AG04450 (cell line): ENCODE results near the gene OR7G1. TPM values are rescaled to one million over a fixed set of nuclear protein-coding genes. Genes with fewer than 3 reads are reported as not detected.
"Not testable (repeated sequence)": the region's sequence is repeated elsewhere in the genome, so short reads cannot be mapped to it uniquely, and the experiment has no call there.

Experiments
- CTCF ChIA-PET: fragments of 300-600, 350-600 bp; formaldehyde crosslinking; extraction: SDS; loops from one replicate; lab custom pipeline; 2022; ENCODE audit warnings: antibody characterized with exemption, inconsistent platforms; lab: Charles Lee
- POLR2A ChIA-PET: fragments of 350-600 bp; formaldehyde crosslinking; extraction: SDS; loops from one replicate; lab custom pipeline; 2021; ENCODE audit warnings: antibody characterized with exemption, inconsistent platforms; lab: Yijun Ruan, JAX
- DNase-seq: peaks from one replicate; pipeline ENCODE4 v3.0.0-alpha.2; 2011; ENCODE audit warnings: low read depth, low spot score
- H3K27ac ChIP-seq: one replicate; pipeline ENCODE4 v1.5.1; 2012; ENCODE audit warnings: low read depth, low read length, control low read depth
- H3K27me3 ChIP-seq: one replicate; pipeline ENCODE4 v1.6.0; 2012; ENCODE audit warnings: low read length; ENCODE audit not compliant: control insufficient read depth, insufficient read depth
- H3K4me3 ChIP-seq: 2 replicates; pipeline ENCODE4 v1.5.1; 2011; ENCODE audit warnings: mild to moderate bottlenecking, low read depth, low read length, control low read depth
- H3K9me3 ChIP-seq: 2 replicates; pipeline ENCODE4 v1.5.1; 2012; ENCODE audit warnings: low read length; ENCODE audit not compliant: control insufficient read depth, insufficient read depth
- CTCF ChIP-seq: IDR thresholded peaks from 2 replicates; pipeline ENCODE4 v1.5.1; 2011; ENCODE audit warnings: low read depth, low read length, control low read depth, inconsistent platforms
- polyA plus RNA-seq: library from polyadenylated mRNA; depleted of rRNA; stranded (reverse); fragments of >200 nt; gene quantifications from 2 replicates; pipeline ENCODE4 v1.2.3, GENCODE V29; 2011; rRNA removed
- small RNA-seq: library from RNA; depleted of rRNA; stranded (forward); fragments of <200 nt; gene quantifications from one replicate; pipeline ENCODE3, GENCODE V24; 2012; ENCODE audit warnings: low read depth; ENCODE audit not compliant: insufficient read length

Gene OR7G1
- polyA plus RNA-seq, 1 experiment: not detected

GRCh38 chr19:9073806-9074205, 41.8 kb downstream of the OR7G1 start:
- no peaks in the 10 kb centered on the region for H3K27me3 ChIP-seq
- H3K9me3 ChIP-seq: peaks cover 53% of the 10 kb centered on the region
- no peak for TF ChIP-seq CTCF
- ChIA-PET CTCF (interaction anchor here (0.5 kb wide), 1 partner anchor 127 kb away, joined by 3 read pairs; no protein-coding TSS in a partner anchor), POLR2A (no interaction called here)
- no peak for DNase-seq
- no peak overlapping the region for H3K4me3 ChIP-seq
- H3K27ac ChIP-seq: no peak overlapping the region

GRCh38 chr19:9071720-9072119, 43.8 kb downstream of the OR7G1 start:
- H3K27me3 ChIP-seq, H3K4me3 ChIP-seq, CTCF ChIA-PET, H3K27ac ChIP-seq, POLR2A ChIA-PET, DNase-seq: not testable (repeated sequence)
- peaks cover 55% of the 10 kb centered on the region for H3K9me3 ChIP-seq

GRCh38 chr19:9070066-9070465, 45.5 kb downstream of the OR7G1 start:
- ChIA-PET POLR2A (no interaction called here), CTCF (interaction anchor here (0.6 kb wide), 1 partner anchor 489 kb away, joined by 3 read pairs; no protein-coding TSS in a partner anchor)
- no peak for TF ChIP-seq CTCF
- Histone ChIP-seq H3K9me3 (peaks cover 56% of the 10 kb centered on the region), H3K4me3 (no peak overlapping the region), H3K27me3 (no peaks in the 10 kb centered on the region), H3K27ac (no peak overlapping the region)
- no peak for DNase-seq

GRCh38 chr19:9065457-9066014, 50.0 kb downstream of the OR7G1 start:
- Histone ChIP-seq H3K27ac (no peak overlapping the region), H3K4me3 (no peak overlapping the region), H3K27me3 (no peaks in the 10 kb centered on the region), H3K9me3 (peaks cover 76% of the 10 kb centered on the region)
- CTCF ChIA-PET: no interaction called here
- POLR2A ChIA-PET: no interaction called here
- DNase-seq: no peak
- TF ChIP-seq CTCF: no peak

Small RNA genes lying within 50 kb of the gene (small RNA-seq; reads per million reads assigned to genes)
- not detected for gene OR1M4P

Other genes with a start within 250 kb of the OR7G1 start
- not detected in 2 replicates for gene MUC16, start 105.4 kb downstream of the OR7G1 start, polyA plus RNA-seq
- not detected in 2 replicates for gene OR1M1, start 28.7 kb downstream of the OR7G1 start, polyA plus RNA-seq
- not detected in 2 replicates for gene OR7G2, start 8.3 kb downstream of the OR7G1 start, polyA plus RNA-seq
- not detected in 2 replicates for gene OR7G3, start 11.2 kb upstream of the OR7G1 start, polyA plus RNA-seq
- 19.6 and 21.3 TPM in 2 replicates for gene ZNF317, start 24.6 kb upstream of the OR7G1 start, polyA plus RNA-seq
- not detected in 2 replicates for gene OR7D2, start 63.2 kb upstream of the OR7G1 start, polyA plus RNA-seq
- gene OR7D4, start 103.8 kb upstream of the OR7G1 start, polyA plus RNA-seq: not detected in 2 replicates
- not detected in 2 replicates for gene OR7E24, start 135.2 kb upstream of the OR7G1 start, polyA plus RNA-seq
- 3.2 and 3.3 TPM in 2 replicates for gene ZNF699, start 194.1 kb upstream of the OR7G1 start, polyA plus RNA-seq
- 20.9 and 27.8 TPM in 2 replicates for gene ZNF559, start 208.4 kb upstream of the OR7G1 start, polyA plus RNA-seq
- gene ZNF177, start 247.2 kb upstream of the OR7G1 start, polyA plus RNA-seq: 2.3 and 3.3 TPM in 2 replicates